Keratinocyte (primary cell): Measurements from ENCODE around the gene GCK. TPM values are rescaled to one million over a fixed set of nuclear protein-coding genes. Genes with fewer than 3 reads are reported as not detected.

ENCODE experiments used
- DNase-seq: peaks from one replicate; pipeline ENCODE4 v3.0.0-alpha.2; 2011; ENCODE audit warnings: low read depth, missing footprints, low spot score
- FAIRE-seq: peaks from 2 replicates; lab custom pipeline; 2011; peaks lifted over from hg19 to GRCh38; lab: Jason Lieb, UNC
- H2AFZ ChIP-seq: 2 replicates; pipeline ENCODE4 v1.6.0; 2012; ENCODE audit warnings: low read length, control low read depth, inconsistent platforms; ENCODE audit not compliant: control insufficient read depth
- H3K27ac ChIP-seq: 2 replicates; pipeline ENCODE4 v1.5.1; 2011; ENCODE audit warnings: low read length; ENCODE audit not compliant: control insufficient read depth, insufficient read depth
- H3K27me3 ChIP-seq: 3 replicates; pipeline ENCODE4 v1.6.0; 2011; ENCODE audit warnings: low read length; ENCODE audit not compliant: control insufficient read depth, insufficient read depth; ENCODE audit errors: extremely low read depth
- H3K36me3 ChIP-seq, 2 experiments: 2 replicates in 1 of 2; 3 replicates in 1 of 2; pipeline ENCODE4 v1.5.1; 2011; ENCODE audit warnings: low read length in 2 of 2, mild to moderate bottlenecking in 1 of 2; ENCODE audit not compliant: control insufficient read depth in 2 of 2, insufficient read depth in 2 of 2; ENCODE audit errors: extremely low read depth in 1 of 2
- H3K4me1 ChIP-seq: 3 replicates; pipeline ENCODE4 v1.5.1; 2011; ENCODE audit warnings: low read length; ENCODE audit not compliant: control insufficient read depth, insufficient read depth; ENCODE audit errors: extremely low read depth
- H3K4me2 ChIP-seq: 3 replicates; pipeline ENCODE4 v1.6.0; 2011; ENCODE audit warnings: low read depth, low read length; ENCODE audit not compliant: control insufficient read depth, insufficient read depth; ENCODE audit errors: extremely low read depth
- H3K4me3 ChIP-seq, 3 experiments: fragments of 200-600 bp in 1 of 3; sonication (generic) in 1 of 3; 2 replicates in 2 of 3; 3 replicates in 1 of 3; pipeline ENCODE4 v1.5.1; 2011 to 2016; ENCODE audit warnings: low read length in 3 of 3, mild to moderate bottlenecking in 3 of 3, control low read depth in 2 of 3, inconsistent platforms in 1 of 3, low read depth in 1 of 3, mixed read lengths in 1 of 3, mixed run types in 1 of 3, moderate library complexity in 1 of 3; ENCODE audit not compliant: control insufficient read depth in 2 of 3, insufficient read depth in 2 of 3; ENCODE audit errors: extremely low read depth in 1 of 3
- H3K79me2 ChIP-seq: 2 replicates; pipeline ENCODE4 v1.6.0; 2012; ENCODE audit warnings: low read length; ENCODE audit not compliant: control insufficient read depth, insufficient read depth
- H3K9ac ChIP-seq: 3 replicates; pipeline ENCODE4 v1.6.0; 2011; ENCODE audit warnings: low read length; ENCODE audit not compliant: control insufficient read depth, insufficient read depth; ENCODE audit errors: extremely low read depth
- H3K9me1 ChIP-seq: 3 replicates; pipeline ENCODE4 v1.6.0; 2011; ENCODE audit warnings: low read length; ENCODE audit not compliant: control insufficient read depth, insufficient read depth; ENCODE audit errors: extremely low read depth
- H3K9me3 ChIP-seq: 2 replicates; pipeline ENCODE4 v1.5.1; 2012; ENCODE audit warnings: low read depth, low read length; ENCODE audit not compliant: control insufficient read depth
- H4K20me1 ChIP-seq: 3 replicates; pipeline ENCODE4 v1.6.0; 2011; ENCODE audit warnings: low read length; ENCODE audit not compliant: control insufficient read depth, insufficient read depth; ENCODE audit errors: extremely low read depth
- CTCF ChIP-seq, 3 experiments: IDR thresholded peaks in 1 of 3; conservative IDR thresholded peaks in 1 of 3; optimal IDR thresholded peaks in 1 of 3; 2 replicates in 2 of 3; 3 replicates in 1 of 3; pipeline versions ENCODE3 to v1.5.1; 2011; ENCODE audit warnings: low read length in 3 of 3, mild to moderate bottlenecking in 3 of 3, moderate library complexity in 2 of 3, control low read depth in 1 of 3, inconsistent platforms in 1 of 3; ENCODE audit not compliant: insufficient read depth in 2 of 3; ENCODE audit errors: extremely low read depth in 1 of 3
- EZH2 ChIP-seq: IDR thresholded peaks from one replicate; pipeline ENCODE4 v1.6.1; 2012; ENCODE audit warnings: inconsistent platforms, mild to moderate bottlenecking, low read length, moderate library complexity
- dilution Hi-C: fragments of 300-500 bp; cut with MboI; formaldehyde crosslinking; loops from one replicate; pipeline ENCODE4 v1.7.0; 2020; ENCODE audit warnings: low sequenced_read_pairs; ENCODE audit not compliant: extremely low pct_ligation_motif_present
- polyA plus RNA-seq, 5 experiments: library from polyadenylated mRNA; depleted of rRNA in 3 of 5; stranded (reverse) in 3 of 5; stranded (forward) in 1 of 5; unstranded in 1 of 5; fragments of >200 nt; gene quantifications; 1 replicate in 1 of 5; 2 replicates in 3 of 5; 3 replicates in 1 of 5; pipeline versions ENCODE4 v1.2.1 to v1.2.3, GENCODE V29; 2011 to 2012; ENCODE audit warnings: missing spikeins in 2 of 5, low read depth in 1 of 5, low replicate concordance in 1 of 5

Gene GCK
- polyA plus RNA-seq, 1 donor (not counting 4 experiments of a cell fraction or from before 2014, with no cell fraction given) = not detected

DNA sequence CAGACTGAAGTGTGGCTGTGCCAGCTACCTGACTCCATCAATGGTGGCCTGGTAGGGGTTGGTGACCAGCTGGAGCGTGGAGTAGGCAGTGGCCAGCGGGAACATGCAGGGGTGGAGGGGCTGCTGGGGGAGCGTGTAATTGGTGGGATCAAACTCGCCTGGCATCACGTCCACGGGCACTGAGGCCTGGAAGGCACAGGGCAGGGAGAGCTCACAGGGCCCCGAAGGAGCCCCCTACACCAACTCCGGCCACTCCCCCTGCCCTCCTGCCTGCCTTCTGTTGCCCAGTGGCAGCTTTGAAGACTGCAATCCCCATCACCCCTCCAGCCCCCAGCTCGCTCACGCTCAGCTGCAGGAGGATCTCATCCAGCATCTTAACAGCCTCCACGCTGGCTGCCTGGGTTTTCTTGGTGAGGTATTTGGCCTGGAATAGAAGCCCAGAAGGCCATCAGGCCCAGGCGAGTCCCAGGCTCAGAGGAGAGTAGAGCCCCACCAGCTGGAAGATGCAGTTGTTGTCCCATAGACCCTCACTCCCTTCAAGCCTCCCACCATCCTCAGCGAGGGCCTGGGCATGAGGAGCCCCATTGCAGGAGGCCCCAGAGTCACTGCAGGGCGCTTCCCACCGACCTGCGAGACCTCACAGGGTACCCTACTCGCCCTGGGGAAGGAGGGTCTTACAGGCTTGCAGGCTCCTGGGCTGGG, 73.0 kb downstream of the GCK start:
- no peak for DNase-seq
- dilution Hi-C loops = no loop called here
- Histone ChIP-seq H3K9me1 (no peaks in the 10 kb centered on the region), H3K9ac (no peak overlapping the region), H3K36me3 (peaks cover 19 to 46% of the 10 kb centered on the region in 2 experiments), H3K79me2 (peaks cover 14% of the 10 kb centered on the region), H4K20me1 (no peaks in the 10 kb centered on the region), H2AFZ (no peak overlapping the region), H3K9me3 (no peaks in the 10 kb centered on the region), H3K27me3 (no peaks in the 10 kb centered on the region), H3K27ac (no peak overlapping the region), H3K4me1 (no peaks in the 10 kb centered on the region), H3K4me2 (no peak overlapping the region), H3K4me3 (no peak overlapping the region)
- no peak for FAIRE-seq
- TF ChIP-seq EZH2 (no peak), CTCF (optimal IDR thresholded peaks at IDR 0.05 in 1 of 3, IDR thresholded peaks at IDR 0.05 in 1 of 3, conservative IDR thresholded peaks at IDR 0.05 in 1 of 3; ENCODE audit: extremely low read depth in 1 of 3, insufficient read depth in 2 of 3, low read length in 3 of 3) (no peak)

DNA sequence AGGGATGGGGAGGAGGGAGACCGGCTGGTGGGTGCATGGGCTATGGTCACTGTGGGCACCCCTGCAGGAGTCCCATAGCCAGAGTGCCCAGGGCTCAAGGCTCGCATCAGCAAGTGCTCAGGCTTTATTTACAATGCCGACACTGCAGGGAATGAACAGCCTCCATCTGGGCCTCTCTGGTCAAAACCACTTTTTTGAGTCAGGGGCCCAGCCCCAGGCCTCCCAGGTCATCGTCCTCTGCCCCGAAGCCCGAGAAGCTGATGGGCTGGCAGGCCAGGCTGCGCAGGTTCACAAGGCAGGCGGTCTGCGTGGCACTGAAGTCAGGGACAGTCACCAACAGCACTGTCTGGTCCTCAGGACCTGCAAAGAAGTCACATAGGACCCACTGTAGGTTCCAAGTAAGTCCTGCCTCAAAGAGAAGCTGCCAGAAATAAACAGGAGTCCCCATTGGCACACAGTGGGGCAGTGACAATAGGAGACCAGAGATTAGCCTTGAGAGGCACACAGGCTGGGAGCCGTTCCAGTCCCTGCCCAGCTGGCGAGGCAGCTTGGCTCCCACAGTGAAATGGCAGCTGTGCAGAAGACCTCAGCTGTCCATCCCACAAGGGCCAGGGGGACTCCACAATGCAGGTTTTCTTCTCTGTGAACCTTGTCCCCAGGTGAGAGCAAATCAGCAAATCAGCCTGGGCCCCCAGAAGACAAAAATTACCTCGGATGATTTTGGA, 74.5 kb downstream of the GCK start:
- Histone ChIP-seq H3K27me3 (no peaks in the 10 kb centered on the region), H3K4me1 (no peaks in the 10 kb centered on the region), H3K27ac (no peak overlapping the region), H3K4me3 (no peak overlapping the region), H3K36me3 (peaks cover 15 to 33% of the 10 kb centered on the region in 2 experiments), H3K9me3 (no peaks in the 10 kb centered on the region), H3K9me1 (no peaks in the 10 kb centered on the region), H2AFZ (no peak overlapping the region), H3K9ac (no peak overlapping the region), H3K79me2 (peaks cover 5% of the 10 kb centered on the region), H4K20me1 (no peaks in the 10 kb centered on the region), H3K4me2 (no peak overlapping the region)
- FAIRE-seq (no peak), DNase-seq (no peak)
- dilution Hi-C loops = no loop called here
- TF ChIP-seq EZH2 (no peak), CTCF (optimal IDR thresholded peaks at IDR 0.05 in 1 of 3, IDR thresholded peaks at IDR 0.05 in 1 of 3, conservative IDR thresholded peaks at IDR 0.05 in 1 of 3; ENCODE audit: extremely low read depth in 1 of 3, insufficient read depth in 2 of 3, low read length in 3 of 3) (no peak)
